ENCODE measurements around the gene SETBP1. TPM values are rescaled to one million over a fixed set of nuclear protein-coding genes. Genes with fewer than 3 reads are reported as not detected.

SETBP1 gene
- total RNA-seq, 1 donor from 2014 or later = 15.5 TPM

- DNase-seq (ENCODE audit: low spot score) = no peak
- intact Hi-C loops (cut with DNase I) = loop anchor here (2.0 to 10.0 kb wide), 2 partner anchors 209 to 707 kb away; no protein-coding TSS in a partner anchor
Measured at GRCh38 chr18:44677933-44678332, 2.8 kb upstream of the SETBP1 start.

GRCh38 chr18:44678725-44679055, 2.0 kb upstream of the SETBP1 start:
- DNase-seq (ENCODE audit: low spot score) = no peak
- intact Hi-C loops (cut with DNase I) = loop anchor here (2.0 to 10.0 kb wide), 2 partner anchors 208 to 706 kb away; no protein-coding TSS in a partner anchor

GRCh38 chr18:44679056-44679913, 1.4 kb upstream of the SETBP1 start:
- intact Hi-C loops (cut with DNase I) = loop anchor here (2.0 to 10.0 kb wide), 2 partner anchors 208 to 706 kb away; no protein-coding TSS in a partner anchor
- peak; percentile 90 for DNase-seq (ENCODE audit: low spot score)

GRCh38 chr18:44679914-44680272, 795 bp upstream of the SETBP1 start:
- DNase-seq (ENCODE audit: low spot score) = peak; percentile 77
- intact Hi-C loops (cut with DNase I) = loop anchor here (2.0 to 10.0 kb wide), 7 partner anchors 42 to 705 kb away; no protein-coding TSS in a partner anchor

- DNase-seq (ENCODE audit: low spot score) = no peak
- intact Hi-C loops (cut with DNase I) = loop anchor here (5.0 to 10.0 kb wide), 5 partner anchors 41 to 531 kb away; no protein-coding TSS in a partner anchor
Measured at GRCh38 chr18:44681076-44681970, 635 bp downstream of the SETBP1 start.

GRCh38 chr18:44682201-44682870, 1.6 kb downstream of the SETBP1 start:
- intact Hi-C loops (cut with DNase I) = loop anchor here (5.0 to 10.0 kb wide), 5 partner anchors 40 to 530 kb away; no protein-coding TSS in a partner anchor
- no peak for DNase-seq (ENCODE audit: low spot score)

GRCh38 chr18:44682871-44683221, 2.2 kb downstream of the SETBP1 start:
- intact Hi-C loops (cut with DNase I) = loop anchor here (5.0 to 10.0 kb wide), 5 partner anchors 39 to 529 kb away; no protein-coding TSS in a partner anchor
- DNase-seq (ENCODE audit: low spot score) = no peak

- intact Hi-C loops (cut with DNase I) = loop anchor here (5.0 to 10.0 kb wide), 5 partner anchors 39 to 529 kb away; no protein-coding TSS in a partner anchor
- no peak for DNase-seq (ENCODE audit: low spot score)
Measured at GRCh38 chr18:44683556-44683955, 2.9 kb downstream of the SETBP1 start.

GRCh38 chr18:44685296-44685695, 4.6 kb downstream of the SETBP1 start:
- intact Hi-C loops (cut with DNase I) = loop anchor here (10.0 kb wide), 1 partner anchor 140 kb away; no protein-coding TSS in a partner anchor
- DNase-seq (ENCODE audit: low spot score) = no peak

- no peak for DNase-seq (ENCODE audit: low spot score)
- intact Hi-C loops (cut with DNase I) = loop anchor here (10.0 kb wide), 1 partner anchor 139 kb away; no protein-coding TSS in a partner anchor
Measured at GRCh38 chr18:44686156-44686555, 5.5 kb downstream of the SETBP1 start.

GRCh38 chr18:44687421-44687820, 6.7 kb downstream of the SETBP1 start:
- no peak for DNase-seq (ENCODE audit: low spot score)
- intact Hi-C loops (cut with DNase I) = loop anchor here (10.0 kb wide), 1 partner anchor 137 kb away; no protein-coding TSS in a partner anchor

- DNase-seq (ENCODE audit: low spot score) = no peak
- intact Hi-C loops (cut with DNase I) = loop anchor here (5.0 to 10.0 kb wide), 2 partner anchors 53 to 135 kb away; no protein-coding TSS in a partner anchor
Measured at GRCh38 chr18:44689736-44690135, 9.0 kb downstream of the SETBP1 start.

- DNase-seq (ENCODE audit: low spot score) = no peak
- intact Hi-C loops (cut with DNase I) = loop anchor here (5.0 kb wide), 1 partner anchor 51 kb away; no protein-coding TSS in a partner anchor
Measured at GRCh38 chr18:44691148-44691925, 10.6 kb downstream of the SETBP1 start.

GRCh38 chr18:44693030-44693784, 12.5 kb downstream of the SETBP1 start:
- no peak for DNase-seq (ENCODE audit: low spot score)
- intact Hi-C loops (cut with DNase I) = loop anchor here (5.0 kb wide), 1 partner anchor 49 kb away; no protein-coding TSS in a partner anchor

GRCh38 chr18:44695503-44695902, 14.8 kb downstream of the SETBP1 start:
- intact Hi-C loops (cut with DNase I) = no loop called here
- DNase-seq (ENCODE audit: low spot score) = no peak

- DNase-seq (ENCODE audit: low spot score) = no peak
- intact Hi-C loops (cut with DNase I) = no loop called here
Measured at GRCh38 chr18:44696892-44697291, 16.2 kb downstream of the SETBP1 start.

GRCh38 chr18:44697315-44697714, 16.6 kb downstream of the SETBP1 start:
- DNase-seq (ENCODE audit: low spot score) = no peak
- intact Hi-C loops (cut with DNase I) = no loop called here

GRCh38 chr18:44698518-44698917, 17.8 kb downstream of the SETBP1 start:
- no peak for DNase-seq (ENCODE audit: low spot score)
- intact Hi-C loops (cut with DNase I) = no loop called here

All from cardiac septum (tissue), 1 donor.